Naive B cell (primary cell): ENCODE data around the gene PACRG. TPM values are rescaled to one million over a fixed set of nuclear protein-coding genes. Genes with fewer than 3 reads are reported as not detected.

ENCODE experiments used
- ATAC-seq, 2 donors: fragments of 150-1000 bp; cut with Tn5 transposase; 2 replicates each; pipeline ENCODE4 v1.10.0; 2021; ENCODE audit warnings: low read depth in 2 of 2, mild to moderate bottlenecking in 2 of 2, moderate library complexity in 2 of 2
- DNase-seq: peaks from one replicate; pipeline ENCODE4 v3.0.0; 2022
- H3K27ac Mint-ChIP-seq, 6 donors: one replicate each; pipeline ENCODE4 v1.8.0; 2020 to 2022; ENCODE audit warnings: mild to moderate bottlenecking in 6 of 6, mixed read lengths in 6 of 6, moderate library complexity in 5 of 6, inconsistent platforms in 2 of 6
- H3K27me3 Mint-ChIP-seq, 3 donors: one replicate each; pipeline ENCODE4 v1.8.0; 2021 to 2022; ENCODE audit warnings: mixed read lengths in 3 of 3, mild to moderate bottlenecking in 1 of 3
- H3K36me3 Mint-ChIP-seq, 2 donors: one replicate each; pipeline ENCODE4 v1.8.0; 2020 to 2022; ENCODE audit warnings: mixed read lengths in 2 of 2, inconsistent platforms in 1 of 2, mild to moderate bottlenecking in 1 of 2
- H3K4me1 Mint-ChIP-seq, 3 donors: one replicate each; pipeline ENCODE4 v1.8.0; 2020 to 2022; ENCODE audit warnings: mixed read lengths in 3 of 3, inconsistent platforms in 1 of 3, mild to moderate bottlenecking in 1 of 3, moderate library complexity in 1 of 3
- H3K4me3 Mint-ChIP-seq, 8 donors: one replicate each; pipeline ENCODE4 v1.8.0; 2020 to 2022; ENCODE audit warnings: mild to moderate bottlenecking in 8 of 8, mixed read lengths in 8 of 8, moderate library complexity in 8 of 8, inconsistent platforms in 2 of 8
- H3K9me3 Mint-ChIP-seq, 7 donors: one replicate each; pipeline ENCODE4 v1.8.0; 2020 to 2022; ENCODE audit warnings: mixed read lengths in 7 of 7, mild to moderate bottlenecking in 5 of 7, inconsistent platforms in 2 of 7, moderate library complexity in 1 of 7
- polyA plus RNA-seq, 6 donors: library from polyadenylated mRNA; unstranded; fragments of 300-500 nt; fragmentation: Illumina TruSeq; gene quantifications; one replicate each; pipeline ENCODE4 v1.2.3, GENCODE V29; 2021; ENCODE audit warnings: low read depth in 6 of 6

Gene PACRG
- polyA plus RNA-seq, 6 donors from 2014 or later: not detected

DNA sequence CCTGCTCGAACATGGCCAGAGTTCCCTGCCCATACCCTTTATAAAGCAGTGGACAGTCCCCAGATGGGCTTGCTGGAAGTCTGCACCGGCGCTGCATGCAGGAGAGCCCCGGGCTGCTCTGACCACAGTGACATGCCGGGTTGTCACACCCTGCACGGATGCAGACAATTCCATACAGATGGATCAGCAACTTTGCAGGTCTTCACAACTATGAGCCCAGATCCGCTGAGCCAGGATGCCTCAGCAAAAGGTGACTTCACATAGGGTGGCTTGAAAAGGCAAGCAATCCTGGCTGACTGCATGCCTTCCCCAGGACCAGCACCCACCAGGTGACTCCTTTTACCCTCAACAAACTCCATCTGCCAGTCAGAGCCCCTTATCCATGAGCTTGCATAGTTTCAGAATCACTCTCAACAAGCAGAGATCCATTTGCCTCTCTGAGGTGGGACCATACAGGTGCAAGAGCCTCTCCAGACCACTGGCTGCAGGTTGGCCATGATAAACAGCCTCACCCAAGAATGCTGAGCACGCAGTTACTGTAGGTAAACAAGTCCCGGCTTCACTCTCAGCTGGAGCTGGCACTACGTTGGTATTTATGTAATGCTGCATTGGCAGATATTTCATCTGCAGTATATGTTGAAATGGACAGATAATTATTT is 503.7 kb downstream of the PACRG start:
- Mint-ChIP-seq H3K36me3 (no peaks in the 10 kb centered on the region), H3K4me1 (no peaks in the 10 kb centered on the region), H3K27me3 (peaks cover 0 to 8% (median 4%) of the 10 kb centered on the region in 3 donors), H3K4me3 (no peak overlapping the region), H3K27ac (no peak overlapping the region), H3K9me3 (peaks cover 0 to 2% (median 0%) of the 10 kb centered on the region in 7 donors)
- no peak for DNase-seq
- no peak for ATAC-seq

GRCh38 chr6:163232015-163232523 is 504.3 kb downstream of the PACRG start:
- ATAC-seq: no peak
- Mint-ChIP-seq H3K4me3 (no peak overlapping the region), H3K27ac (no peak overlapping the region), H3K9me3 (peaks cover 0 to 2% (median 0%) of the 10 kb centered on the region in 7 donors), H3K36me3 (no peaks in the 10 kb centered on the region), H3K27me3 (peaks cover 0 to 8% (median 4%) of the 10 kb centered on the region in 3 donors), H3K4me1 (no peaks in the 10 kb centered on the region)
- DNase-seq: no peak

DNA sequence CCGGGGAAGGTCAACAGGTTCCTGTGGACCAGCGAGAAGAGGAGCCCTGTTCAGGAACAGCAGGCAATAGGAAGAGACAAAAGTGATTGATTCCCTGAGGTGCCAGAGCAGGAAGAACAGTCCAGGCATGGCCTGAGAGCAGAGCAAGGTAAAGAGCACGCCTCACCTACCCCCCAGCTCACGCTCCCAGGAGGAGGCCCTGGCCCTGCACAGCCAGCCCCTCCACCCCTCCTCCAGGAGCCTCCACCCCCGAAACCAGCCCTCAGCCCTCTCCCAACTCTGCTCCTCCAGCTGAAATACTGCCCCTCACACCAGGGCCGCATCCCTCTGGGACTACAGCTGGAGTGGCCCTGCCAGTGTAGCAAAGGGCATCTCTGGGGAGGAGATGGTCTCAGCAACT is 504.9 kb downstream of the PACRG start:
- H3K36me3 Mint-ChIP-seq: no peaks in the 10 kb centered on the region
- H3K27ac Mint-ChIP-seq: no peak overlapping the region
- no peaks in the 10 kb centered on the region for H3K4me1 Mint-ChIP-seq
- H3K4me3 Mint-ChIP-seq: no peak overlapping the region
- peaks cover 0 to 2% (median 0%) of the 10 kb centered on the region in 7 donors for H3K9me3 Mint-ChIP-seq
- ATAC-seq (no peak), DNase-seq (no peak)
- peaks cover 0 to 8% (median 4%) of the 10 kb centered on the region in 3 donors for H3K27me3 Mint-ChIP-seq

DNA sequence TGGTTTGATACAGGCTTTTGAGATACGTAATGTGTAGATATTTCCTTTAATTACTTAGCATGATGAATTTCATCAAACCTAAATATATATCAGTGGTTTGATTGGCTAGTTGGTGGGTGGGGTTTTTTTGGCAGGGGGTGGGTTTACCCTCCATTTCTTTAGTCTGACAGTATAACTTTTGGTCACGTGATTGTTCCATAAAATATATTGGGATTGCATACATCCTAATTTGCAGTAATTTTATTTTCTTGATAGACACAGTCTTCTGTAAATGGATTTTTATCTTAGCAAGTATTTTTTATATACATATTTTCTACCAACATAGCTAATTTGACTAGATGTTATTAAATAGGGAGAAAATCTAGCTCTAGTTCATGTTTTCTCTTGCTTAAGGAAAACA is 509.3 kb downstream of the PACRG start:
- Mint-ChIP-seq H3K36me3 (no peaks in the 10 kb centered on the region), H3K27ac (no peak overlapping the region), H3K9me3 (peaks cover 0 to 6% (median 0%) of the 10 kb centered on the region in 7 donors), H3K27me3 (peaks cover 5 to 28% (median 8%) of the 10 kb centered on the region in 3 donors), H3K4me1 (no peaks in the 10 kb centered on the region), H3K4me3 (no peak overlapping the region)
- ATAC-seq: no peak
- no peak for DNase-seq

DNA sequence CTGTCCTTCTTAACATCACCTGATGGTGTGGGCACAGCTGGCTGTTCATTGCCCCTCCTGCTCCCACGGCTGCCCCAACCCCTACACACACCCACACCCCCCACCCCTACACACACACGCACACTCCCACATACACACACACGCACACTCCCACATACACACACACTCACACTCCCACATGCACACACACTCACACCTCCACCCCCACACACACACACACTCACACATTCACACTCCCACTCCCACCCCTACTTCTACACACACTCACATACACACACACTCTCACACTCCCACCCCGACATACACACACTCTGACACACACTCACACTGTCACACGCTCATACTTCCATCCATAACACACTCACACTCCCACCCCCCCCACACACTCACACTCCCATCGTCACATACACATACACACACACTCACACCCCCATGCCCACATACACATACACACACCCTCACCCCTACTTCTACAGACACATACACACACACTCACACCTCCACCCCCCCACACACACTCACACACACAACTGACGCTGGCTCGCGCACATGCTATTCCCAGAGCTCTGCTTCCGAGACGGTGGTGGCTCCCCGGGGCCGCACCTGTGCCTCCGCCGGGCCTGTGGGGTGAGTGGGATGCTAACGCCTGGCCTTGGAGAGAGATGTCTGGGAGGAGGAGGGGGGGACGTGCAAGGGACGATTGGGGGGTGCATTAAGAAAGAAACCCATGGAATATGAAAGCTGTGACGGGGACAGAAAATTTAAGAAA is 512.0 kb downstream of the PACRG start:
- H3K9me3 Mint-ChIP-seq: peaks cover 0 to 6% (median 0%) of the 10 kb centered on the region in 7 donors
- H3K27ac Mint-ChIP-seq: no peak overlapping the region
- peaks cover 4 to 23% (median 5%) of the 10 kb centered on the region in 3 donors for H3K27me3 Mint-ChIP-seq
- no peaks in the 10 kb centered on the region for H3K4me1 Mint-ChIP-seq
- no peaks in the 10 kb centered on the region for H3K36me3 Mint-ChIP-seq
- ATAC-seq (no peak), DNase-seq (no peak)
- H3K4me3 Mint-ChIP-seq: no peak overlapping the region

DNA sequence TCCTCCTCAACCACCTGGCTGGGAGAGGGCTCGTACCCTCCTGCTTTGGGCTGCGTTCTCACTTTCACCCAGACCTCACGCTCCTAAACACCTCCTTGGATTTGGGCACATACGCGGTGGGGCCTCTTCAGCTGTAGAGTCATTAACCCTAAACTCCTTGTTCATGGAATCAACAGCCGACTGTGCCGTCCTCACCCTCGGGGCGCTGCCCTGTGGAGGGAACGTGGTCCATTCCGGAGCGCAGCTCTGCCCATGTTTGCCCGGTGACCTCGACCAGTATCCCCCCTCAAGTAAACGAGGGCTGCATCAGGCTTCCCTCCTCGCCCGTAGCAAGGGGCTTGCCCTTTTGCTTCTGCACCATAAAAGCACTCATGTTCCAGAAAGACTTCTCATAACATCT is 512.8 kb downstream of the PACRG start:
- DNase-seq (no peak), ATAC-seq (no peak)
- Mint-ChIP-seq H3K4me3 (no peak overlapping the region), H3K36me3 (no peaks in the 10 kb centered on the region), H3K27me3 (peaks cover 4 to 28% (median 5%) of the 10 kb centered on the region in 3 donors), H3K4me1 (no peaks in the 10 kb centered on the region), H3K9me3 (peaks cover 0 to 6% (median 0%) of the 10 kb centered on the region in 7 donors), H3K27ac (no peak overlapping the region)

DNA sequence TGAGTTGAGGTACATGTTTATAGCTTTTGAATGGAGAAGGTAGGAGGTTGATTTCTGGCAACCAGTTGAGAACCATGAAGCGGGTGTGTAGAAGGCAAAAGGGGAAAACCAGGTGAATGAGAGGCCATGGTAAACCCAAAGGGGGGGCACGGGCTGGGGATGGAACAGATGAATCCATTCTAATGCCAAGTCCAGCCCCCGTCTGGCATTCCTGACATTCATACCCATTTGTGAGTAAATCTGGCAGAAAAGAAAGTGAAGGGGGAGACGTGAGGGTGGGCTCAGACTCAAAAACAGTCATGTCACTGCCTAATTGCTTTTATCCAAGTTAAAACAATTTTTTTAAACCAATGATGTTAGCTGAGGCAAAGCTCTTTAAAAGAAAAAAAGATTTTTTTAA is 513.9 kb downstream of the PACRG start:
- Mint-ChIP-seq H3K27me3 (peaks cover 11 to 36% (median 12%) of the 10 kb centered on the region in 3 donors), H3K4me3 (no peak overlapping the region), H3K27ac (no peak overlapping the region), H3K9me3 (peaks cover 0 to 6% (median 0%) of the 10 kb centered on the region in 7 donors), H3K4me1 (no peaks in the 10 kb centered on the region), H3K36me3 (no peaks in the 10 kb centered on the region)
- ATAC-seq: no peak
- DNase-seq: no peak

GRCh38 chr6:163243083-163243482 is 515.3 kb downstream of the PACRG start:
- no peaks in the 10 kb centered on the region for H3K4me1 Mint-ChIP-seq
- H3K4me3 Mint-ChIP-seq: no peak overlapping the region
- ATAC-seq: no peak
- no peak for DNase-seq
- H3K27ac Mint-ChIP-seq: no peak overlapping the region
- peaks cover 0 to 6% (median 0%) of the 10 kb centered on the region in 7 donors for H3K9me3 Mint-ChIP-seq
- H3K27me3 Mint-ChIP-seq: peaks cover 15 to 45% (median 17%) of the 10 kb centered on the region in 3 donors
- H3K36me3 Mint-ChIP-seq: no peaks in the 10 kb centered on the region

GRCh38 chr6:163243692-163244589 is 516.2 kb downstream of the PACRG start:
- peaks cover 0 to 6% (median 0%) of the 10 kb centered on the region in 7 donors for H3K9me3 Mint-ChIP-seq
- H3K36me3 Mint-ChIP-seq: no peaks in the 10 kb centered on the region
- ATAC-seq (no peak), DNase-seq (no peak)
- no peak overlapping the region for H3K4me3 Mint-ChIP-seq
- no peaks in the 10 kb centered on the region for H3K4me1 Mint-ChIP-seq
- peaks cover 17 to 46% (median 18%) of the 10 kb centered on the region in 3 donors for H3K27me3 Mint-ChIP-seq
- no peak overlapping the region for H3K27ac Mint-ChIP-seq

- ATAC-seq (no peak), DNase-seq (no peak)
- H3K27ac Mint-ChIP-seq: no peak overlapping the region
- H3K27me3 Mint-ChIP-seq: peaks cover 17 to 23% (median 18%) of the 10 kb centered on the region in 3 donors
- no peaks in the 10 kb centered on the region for H3K36me3 Mint-ChIP-seq
- H3K4me1 Mint-ChIP-seq: peaks cover 0 to 9% (median 0%) of the 10 kb centered on the region in 3 donors
- H3K4me3 Mint-ChIP-seq: no peak overlapping the region
- peaks cover 0 to 4% (median 0%) of the 10 kb centered on the region in 7 donors for H3K9me3 Mint-ChIP-seq
Measured at GRCh38 chr6:163248051-163248450, 520.3 kb downstream of the PACRG start.

GRCh38 chr6:163249651-163250101 is 521.9 kb downstream of the PACRG start:
- Mint-ChIP-seq H3K9me3 (peaks cover 0 to 4% (median 0%) of the 10 kb centered on the region in 7 donors), H3K4me3 (peak overlapping the region in 2 of 8 donors; percentile 31 to 42), H3K4me1 (peaks cover 0 to 9% (median 0%) of the 10 kb centered on the region in 3 donors), H3K27ac (no peak overlapping the region), H3K36me3 (no peaks in the 10 kb centered on the region), H3K27me3 (peaks cover 17 to 23% (median 18%) of the 10 kb centered on the region in 3 donors)
- ATAC-seq: no peak
- DNase-seq: no peak

GRCh38 chr6:163250116-163250515 is 522.3 kb downstream of the PACRG start:
- no peak for DNase-seq
- Mint-ChIP-seq H3K4me3 (no peak overlapping the region), H3K27me3 (peaks cover 18 to 22% (median 21%) of the 10 kb centered on the region in 3 donors), H3K36me3 (no peaks in the 10 kb centered on the region), H3K9me3 (peaks cover 0 to 4% (median 0%) of the 10 kb centered on the region in 7 donors), H3K27ac (no peak overlapping the region), H3K4me1 (peaks cover 0 to 9% (median 0%) of the 10 kb centered on the region in 3 donors)
- ATAC-seq: no peak
